CD4-positive, alpha-beta T cell treated with Interleukin-6 for 4 hours (primary cell): Measurements from ENCODE around the gene FUBP1.
"Not testable (repeated sequence)": the region's sequence is repeated elsewhere in the genome, so short reads cannot be mapped to it uniquely, and the experiment has no call there.

ENCODE experiments used
- DNase-seq: peaks from one replicate; pipeline ENCODE4 v3.0.0-alpha.2; 2020; ENCODE audit warnings: mixed read lengths

Gene FUBP1

DNA sequence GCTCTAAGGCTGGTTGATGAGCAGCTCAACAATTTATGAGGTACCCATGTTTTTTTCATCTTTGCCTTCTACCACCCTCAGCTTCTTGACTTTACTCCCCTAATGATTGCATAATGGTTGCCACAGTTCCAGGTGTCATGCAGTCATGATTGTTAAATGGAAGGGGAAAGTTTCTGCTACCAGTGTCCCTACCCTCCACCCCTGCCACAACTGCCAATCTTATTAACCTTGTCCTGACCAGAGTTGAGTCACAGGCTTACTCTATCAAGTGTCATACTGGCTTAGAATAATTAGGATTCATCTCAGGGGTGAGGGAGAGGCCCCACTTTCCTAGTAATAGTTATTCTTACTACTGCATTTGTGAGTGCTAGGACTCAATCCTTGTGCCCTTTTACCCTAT lies 7.9 kb upstream of the FUBP1 start:
- DNase-seq = no peak

DNA sequence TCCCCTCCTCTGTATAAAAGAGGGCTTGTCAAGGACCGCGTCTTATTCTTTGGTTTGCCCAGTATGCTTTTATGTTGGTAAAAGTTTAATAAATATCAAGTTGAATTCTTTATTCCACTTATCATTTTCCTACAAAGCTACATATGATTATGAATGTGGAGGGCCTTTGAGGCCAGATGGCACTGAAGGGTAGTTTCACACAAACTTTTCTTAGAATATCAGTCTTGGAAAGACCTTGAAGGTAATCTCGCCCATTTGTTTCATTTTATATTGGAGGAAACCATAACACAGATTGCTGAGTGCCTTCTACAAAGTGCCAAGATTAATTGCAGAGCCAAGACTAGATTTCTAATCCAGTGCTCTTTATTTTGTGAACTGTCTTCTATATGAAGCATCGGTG lies 5.8 kb upstream of the FUBP1 start:
- no peak for DNase-seq

DNA sequence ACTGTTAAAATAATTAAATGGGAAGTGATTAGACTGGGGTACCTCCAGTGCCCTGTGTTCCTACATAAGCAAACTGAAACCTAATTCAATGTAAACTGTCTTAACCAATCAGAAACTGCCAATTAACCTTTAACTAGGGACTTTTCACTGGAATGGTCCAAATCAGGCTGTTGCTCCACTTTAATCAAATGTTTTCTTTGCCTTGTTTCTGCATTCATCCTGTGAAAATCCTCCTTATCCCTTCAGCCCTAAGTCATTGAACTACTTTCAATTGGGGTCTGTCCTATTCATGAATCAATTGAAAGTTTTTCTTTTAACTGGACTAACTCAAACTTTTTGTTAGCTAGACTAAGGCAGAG lies 5.1 kb upstream of the FUBP1 start:
- no peak for DNase-seq

DNA sequence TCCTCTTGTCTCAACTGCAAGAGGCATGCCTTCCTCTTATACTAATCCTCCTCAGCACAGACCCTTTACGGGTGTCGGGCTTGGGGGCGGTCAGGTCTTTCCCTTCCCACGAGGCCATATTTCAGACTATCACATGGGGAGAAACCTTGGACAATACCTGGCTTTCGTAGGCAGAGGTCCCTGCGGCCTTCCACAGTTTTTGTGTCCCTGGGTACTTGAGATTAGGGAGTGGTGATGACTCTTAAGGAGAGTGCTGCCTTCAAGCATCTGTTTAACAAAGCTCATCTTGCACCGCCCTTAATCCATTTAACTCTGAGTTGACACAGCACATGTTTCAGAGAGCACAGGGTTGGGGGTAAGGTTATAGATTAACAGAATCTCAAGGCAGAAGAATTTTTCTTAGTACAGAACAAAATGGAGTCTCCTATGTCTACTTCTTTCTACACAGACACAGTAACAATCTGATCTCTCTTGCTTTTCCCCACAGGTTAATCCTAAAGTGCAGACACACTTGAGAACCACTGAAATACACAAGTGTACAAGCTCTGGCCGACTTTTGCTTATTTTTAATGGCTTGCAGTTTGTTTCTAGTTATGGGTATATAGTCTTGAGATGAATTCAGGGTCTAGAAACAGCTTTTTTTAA lies 4.6 kb upstream of the FUBP1 start:
- DNase-seq = not testable (repeated sequence)

DNA sequence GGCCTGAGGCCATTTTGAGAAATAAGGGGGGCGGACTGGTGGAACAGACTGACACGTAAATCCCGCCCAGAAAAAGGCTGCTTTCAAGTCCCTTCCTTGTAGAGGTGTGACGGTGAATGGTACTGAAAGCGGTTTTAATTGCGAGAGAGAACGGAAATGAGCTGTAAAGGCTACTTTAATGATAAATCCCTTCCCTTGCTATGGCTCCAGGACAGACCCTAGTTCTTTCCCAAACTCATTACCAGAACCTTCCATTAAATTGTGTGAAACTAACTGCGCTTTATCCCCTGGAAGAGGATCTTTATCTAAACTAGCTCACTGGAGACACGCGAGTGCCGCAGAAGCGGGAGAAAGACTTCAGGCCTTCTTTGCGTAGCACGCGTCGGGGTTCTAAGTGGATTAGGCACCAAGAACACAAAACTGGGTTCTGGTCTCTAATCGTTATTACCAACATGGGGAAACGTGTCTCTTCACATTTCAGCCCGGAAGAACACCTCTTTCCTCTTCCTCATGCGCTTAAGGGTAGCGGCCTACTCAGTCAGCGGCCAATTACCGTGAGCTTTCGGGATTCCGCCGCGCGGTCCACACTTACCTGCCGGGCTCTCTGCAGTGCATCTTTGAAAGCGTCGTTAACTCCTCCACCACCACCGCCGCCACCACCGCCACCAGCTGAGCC lies 441 bp downstream of the FUBP1 start:
- peak; percentile 76 for DNase-seq

DNA sequence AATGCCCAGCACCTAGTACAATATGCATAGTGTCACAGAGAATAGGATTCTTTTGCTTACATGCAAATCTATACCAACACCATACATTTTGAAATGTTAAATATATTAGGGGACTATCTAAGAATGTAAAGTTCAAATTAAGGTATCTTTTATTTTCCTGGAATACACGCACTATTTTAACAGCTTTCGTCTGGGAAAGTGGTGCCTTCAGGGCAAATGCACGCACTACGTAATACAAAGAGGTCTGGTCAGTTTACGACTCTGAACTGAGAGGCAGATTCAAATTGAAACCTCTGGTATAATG lies 931 bp downstream of the FUBP1 start:
- no peak for DNase-seq

DNA sequence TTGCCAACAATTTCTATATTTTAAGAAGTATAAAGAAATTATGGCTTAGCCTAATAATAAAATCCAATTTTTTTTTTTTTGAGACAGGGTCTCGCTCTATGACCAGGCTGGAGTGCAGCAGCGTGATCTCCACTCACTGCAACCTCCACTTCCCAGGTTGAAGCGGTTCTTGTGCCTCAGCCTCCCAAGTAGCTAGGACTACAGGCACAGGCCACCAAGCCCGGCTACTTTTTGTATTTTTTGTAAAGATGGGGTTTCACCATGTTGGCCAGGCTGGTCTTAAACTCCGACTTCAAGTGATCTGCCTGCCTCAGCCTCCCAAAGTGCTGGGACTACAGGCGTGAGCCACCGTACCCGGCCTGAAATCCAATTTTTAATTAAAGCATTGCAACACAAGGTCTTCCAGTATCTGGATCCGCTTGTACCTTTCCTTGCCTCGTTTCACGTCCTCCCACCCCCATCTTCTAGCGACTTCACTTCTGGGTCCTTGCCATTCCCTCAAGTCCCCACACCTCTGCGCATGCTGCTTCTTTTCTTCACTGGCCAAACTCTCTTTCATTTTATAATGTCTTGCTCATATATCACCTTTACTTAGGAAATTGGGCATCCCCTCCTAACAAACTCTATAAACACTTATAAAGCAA lies 2.3 kb downstream of the FUBP1 start:
- DNase-seq = no peak

DNA sequence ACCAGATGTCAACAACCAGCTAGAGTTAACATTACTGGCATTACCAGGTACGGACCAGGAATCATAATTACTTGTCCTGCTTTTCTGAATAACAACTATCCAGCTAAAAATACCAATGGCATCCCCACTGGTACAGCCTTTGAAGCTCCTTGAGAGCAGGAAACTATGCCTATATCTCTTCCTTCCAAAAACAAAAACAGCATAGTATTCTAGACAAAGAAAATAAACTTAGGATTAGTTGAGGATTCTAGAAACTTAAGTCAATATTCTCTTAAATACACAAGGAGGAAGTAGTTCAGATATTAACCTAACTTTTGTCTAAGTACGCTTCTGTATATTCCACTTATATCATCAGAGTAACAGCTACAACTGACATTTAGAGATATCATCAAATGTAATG lies 3.0 kb downstream of the FUBP1 start:
- DNase-seq = no peak

DNA sequence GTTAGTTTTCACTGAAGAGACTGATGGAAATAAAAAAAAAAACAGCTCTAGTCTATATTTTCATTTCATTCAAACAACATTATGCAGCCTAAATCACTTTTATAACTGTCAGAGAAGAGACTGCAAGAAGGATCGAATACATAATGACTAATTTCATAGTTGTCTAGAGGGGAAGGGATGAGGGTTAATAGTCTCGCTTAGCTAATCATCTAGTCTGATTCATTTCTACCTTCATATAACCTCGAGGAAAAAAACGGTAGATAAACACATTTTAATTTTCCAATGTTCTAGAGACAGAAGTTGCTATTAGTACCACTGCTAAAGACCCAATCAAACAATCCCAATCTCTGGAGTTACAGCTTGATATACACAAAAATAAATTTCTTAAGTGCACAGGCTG lies 3.5 kb downstream of the FUBP1 start:
- no peak for DNase-seq

DNA sequence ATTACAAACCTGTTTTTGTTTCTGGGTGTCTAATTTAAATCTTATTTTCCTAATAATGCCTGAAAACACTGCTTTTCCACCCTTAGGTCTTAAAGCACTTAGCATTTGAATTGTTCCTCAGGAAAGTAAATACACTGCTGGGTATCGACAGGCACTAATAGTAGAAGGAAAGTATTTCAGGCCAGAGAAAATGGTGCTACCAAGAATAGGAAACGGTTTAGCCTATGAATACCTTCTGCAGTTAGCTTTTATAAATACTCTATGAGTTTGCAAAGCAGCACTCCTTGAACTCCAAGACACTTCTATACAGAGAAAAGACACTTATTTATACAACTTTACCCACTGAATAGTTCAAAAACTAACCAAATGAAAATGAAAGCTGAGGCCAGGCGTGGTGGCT lies 6.8 kb downstream of the FUBP1 start:
- DNase-seq = no peak

DNA sequence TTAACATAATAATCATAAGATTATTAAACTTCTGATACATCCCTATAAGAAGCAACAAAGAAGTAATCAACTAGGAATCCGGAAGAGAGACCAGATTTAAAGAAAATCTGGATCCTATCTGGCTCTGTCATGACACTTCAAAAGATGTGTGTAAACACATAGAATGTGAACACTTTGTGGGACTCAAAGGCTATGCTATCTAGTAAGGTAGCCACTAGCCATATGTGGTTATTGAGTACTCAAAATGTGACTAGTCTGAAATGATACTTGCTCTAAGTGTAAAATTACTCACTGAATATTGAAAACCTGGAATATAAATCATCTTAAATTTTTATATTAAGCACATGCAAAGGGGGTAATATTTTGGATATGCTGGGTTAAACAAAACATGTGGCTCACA lies 8.7 kb downstream of the FUBP1 start:
- DNase-seq = no peak

DNA sequence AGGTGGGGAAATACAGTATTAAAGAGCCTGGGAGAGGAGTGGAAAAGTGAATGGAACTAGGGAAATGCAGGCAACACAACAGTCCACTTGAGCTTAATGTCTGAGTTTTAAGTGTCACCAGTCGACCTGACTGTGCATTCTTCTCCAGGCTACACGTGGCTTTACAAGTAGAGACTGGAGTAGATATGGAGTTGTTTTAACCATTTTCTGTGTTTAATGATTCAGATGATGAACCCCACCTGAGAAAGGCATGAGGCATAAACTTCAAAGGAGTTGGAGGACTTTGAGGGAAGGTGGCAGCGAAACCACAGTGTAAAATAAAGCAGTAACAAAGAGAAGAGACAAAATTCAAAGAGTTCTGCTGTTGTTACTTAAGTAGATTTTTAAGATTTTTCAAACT lies 12.6 kb downstream of the FUBP1 start:
- DNase-seq = no peak

DNA sequence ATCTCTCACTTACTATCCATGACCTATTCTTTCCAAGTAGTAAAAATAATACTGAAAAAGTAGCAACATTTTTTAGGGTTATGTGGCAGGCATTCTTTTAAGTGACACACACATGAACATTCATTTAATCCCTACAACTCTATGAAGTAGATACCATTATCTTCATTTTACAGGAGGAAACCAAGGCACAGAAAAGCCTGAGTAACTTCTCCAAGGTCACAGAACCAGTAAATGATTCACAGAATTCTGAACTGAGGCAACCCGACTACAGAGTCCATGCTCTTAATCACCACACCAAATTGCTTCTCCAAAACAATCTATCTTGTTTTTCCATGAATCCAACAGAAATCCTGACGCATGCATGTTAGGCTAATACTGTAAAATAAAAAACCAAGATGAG lies 17.5 kb downstream of the FUBP1 start:
- no peak for DNase-seq

DNA sequence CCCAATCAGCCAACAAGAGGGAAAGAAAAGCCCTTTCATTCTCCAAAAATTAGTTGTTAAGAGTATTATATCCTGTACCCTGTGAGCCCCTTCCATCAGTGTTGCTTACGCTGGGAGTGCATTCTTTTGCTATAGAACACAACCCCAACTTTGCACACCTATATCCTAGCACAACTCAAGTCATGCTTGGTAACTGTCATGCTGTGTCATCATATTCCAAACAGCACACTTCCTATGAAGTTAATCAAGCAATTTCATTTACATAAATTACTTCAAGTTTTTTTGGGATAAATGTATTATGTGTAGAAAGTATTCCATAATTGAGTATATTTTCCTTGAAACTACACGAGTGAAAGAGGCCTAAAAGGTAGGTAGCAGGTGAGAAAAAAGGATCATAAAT lies 20.0 kb downstream of the FUBP1 start:
- no peak for DNase-seq

DNA sequence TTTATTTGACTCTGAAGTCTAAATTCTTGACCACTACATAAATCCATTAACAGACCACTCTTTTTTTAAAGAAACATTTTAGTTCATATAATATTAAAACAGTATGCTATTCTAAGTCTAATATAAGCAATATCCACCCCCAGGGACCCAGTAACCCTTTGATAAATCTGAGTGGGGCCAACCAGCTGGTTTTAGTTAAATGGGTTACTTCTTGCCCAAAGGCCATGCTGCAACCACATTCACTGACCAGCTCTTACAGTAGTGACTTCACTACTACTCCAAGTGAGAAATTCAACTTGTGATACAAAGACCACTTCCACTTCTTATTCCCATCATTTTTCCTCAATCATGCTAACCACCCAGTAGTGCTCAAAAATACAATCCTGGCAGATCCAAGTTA lies 20.5 kb downstream of the FUBP1 start:
- no peak for DNase-seq

DNA sequence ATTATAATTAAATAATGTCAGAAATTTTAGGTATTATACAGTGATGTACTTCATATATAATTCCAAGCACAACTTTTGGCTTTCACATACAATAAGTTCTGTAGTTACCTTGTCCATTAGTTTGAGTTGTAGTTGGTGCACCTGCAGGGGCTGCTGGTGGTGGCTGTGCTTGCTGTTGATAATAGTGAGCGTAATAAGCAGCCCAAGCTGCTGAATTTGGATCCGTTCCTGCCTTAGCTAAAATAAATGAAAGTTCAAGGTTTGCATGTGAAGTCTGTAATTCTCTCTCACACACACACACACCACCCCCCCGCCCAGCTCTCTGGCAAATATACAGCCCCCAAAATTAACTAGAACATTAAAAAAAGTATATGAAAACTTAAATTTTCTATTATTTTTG lies 22.4 kb downstream of the FUBP1 start:
- DNase-seq = no peak

DNA sequence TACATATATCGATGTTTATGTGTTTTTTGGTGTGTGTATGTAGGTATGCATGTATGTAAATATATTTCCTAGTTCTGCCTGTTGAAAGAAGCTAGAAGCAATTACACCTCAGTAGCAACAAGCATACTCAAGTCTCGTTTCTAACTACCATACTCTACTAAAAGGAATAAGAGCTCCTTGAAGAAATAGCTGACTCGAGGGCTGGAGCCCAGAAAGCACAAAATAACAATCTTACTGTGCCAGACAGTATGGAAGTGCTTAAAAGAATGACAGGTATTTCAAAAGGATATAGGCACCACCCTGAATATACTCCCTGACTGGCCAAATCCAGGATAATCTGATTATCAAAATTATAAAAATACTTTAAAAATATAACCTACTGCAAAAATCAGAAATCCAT lies 23.2 kb downstream of the FUBP1 start:
- DNase-seq = no peak

DNA sequence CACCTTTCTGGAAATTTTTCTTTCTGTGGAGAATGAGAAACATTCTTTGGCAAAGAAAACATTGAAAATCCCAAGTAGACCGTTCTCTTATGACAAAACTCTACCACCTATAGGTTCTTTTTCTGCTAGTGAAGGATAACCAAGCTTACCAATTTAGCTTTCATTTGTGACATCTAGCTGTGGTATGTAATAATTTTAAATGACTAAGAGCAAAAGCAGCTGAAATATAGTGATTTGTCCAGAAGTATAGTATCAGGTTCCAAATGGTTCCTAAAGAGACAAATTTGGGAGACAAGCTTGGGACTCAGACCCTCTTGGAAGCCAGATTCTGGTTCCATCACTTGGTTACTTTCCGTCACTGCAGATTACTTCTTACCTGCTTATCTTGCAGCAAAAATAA lies 24.4 kb downstream of the FUBP1 start:
- DNase-seq = no peak

DNA sequence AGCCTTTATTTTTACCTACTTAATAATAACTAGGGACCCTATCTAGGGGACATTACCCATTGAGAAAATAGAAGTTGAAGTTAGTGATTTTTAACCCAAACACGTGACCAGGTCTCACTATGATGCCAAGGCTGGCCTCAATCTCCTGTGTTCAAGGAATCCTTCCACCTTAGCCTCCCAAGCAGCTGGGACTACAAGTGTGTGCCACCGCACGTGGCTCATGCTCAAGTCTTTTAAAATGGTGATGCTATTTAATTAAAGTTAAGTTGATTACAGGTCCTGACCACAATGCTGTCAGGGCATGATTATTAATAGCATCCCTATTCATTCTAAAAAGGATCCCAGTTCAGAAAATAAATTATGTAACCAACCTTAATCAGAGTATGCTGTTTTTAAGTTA lies 25.0 kb downstream of the FUBP1 start:
- DNase-seq = no peak

DNA sequence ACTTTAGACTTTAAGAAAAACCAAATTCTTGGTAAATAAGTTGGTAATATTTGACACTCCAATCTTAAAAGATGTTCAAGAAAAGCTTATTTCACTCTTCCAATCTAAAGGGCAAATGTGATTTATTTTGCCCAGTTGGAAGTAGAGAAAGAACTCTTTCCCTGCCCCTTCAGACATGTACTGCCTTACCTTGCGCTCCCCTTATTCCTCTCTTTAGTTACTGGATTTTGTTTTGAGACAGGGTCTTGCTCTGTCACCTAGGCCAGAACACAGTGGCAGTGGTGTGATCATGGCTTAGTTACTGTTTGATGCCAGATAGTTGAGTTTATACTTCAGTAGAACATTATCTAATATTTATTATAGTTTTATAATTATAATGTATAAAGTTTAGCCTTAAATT lies 27.5 kb downstream of the FUBP1 start:
- DNase-seq = no peak

DNA sequence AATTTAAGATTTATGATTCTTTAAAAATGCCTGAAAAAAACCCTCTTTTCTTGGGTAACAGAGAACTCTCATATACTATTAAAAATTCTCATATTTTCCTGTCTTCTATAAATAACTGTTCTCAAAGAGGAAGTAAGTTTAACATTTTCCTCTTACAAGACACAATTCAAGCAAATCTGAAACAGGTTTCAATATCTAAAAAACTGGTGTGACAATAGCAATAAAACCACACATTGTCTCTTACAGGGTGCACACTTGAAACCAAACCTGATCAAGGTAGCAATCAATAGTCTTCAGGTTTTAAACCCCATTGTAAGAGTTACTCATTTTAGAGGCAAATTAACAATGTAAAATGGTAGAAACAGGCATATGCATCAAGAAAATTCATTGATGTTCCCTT lies 28.0 kb downstream of the FUBP1 start:
- DNase-seq = no peak

DNA sequence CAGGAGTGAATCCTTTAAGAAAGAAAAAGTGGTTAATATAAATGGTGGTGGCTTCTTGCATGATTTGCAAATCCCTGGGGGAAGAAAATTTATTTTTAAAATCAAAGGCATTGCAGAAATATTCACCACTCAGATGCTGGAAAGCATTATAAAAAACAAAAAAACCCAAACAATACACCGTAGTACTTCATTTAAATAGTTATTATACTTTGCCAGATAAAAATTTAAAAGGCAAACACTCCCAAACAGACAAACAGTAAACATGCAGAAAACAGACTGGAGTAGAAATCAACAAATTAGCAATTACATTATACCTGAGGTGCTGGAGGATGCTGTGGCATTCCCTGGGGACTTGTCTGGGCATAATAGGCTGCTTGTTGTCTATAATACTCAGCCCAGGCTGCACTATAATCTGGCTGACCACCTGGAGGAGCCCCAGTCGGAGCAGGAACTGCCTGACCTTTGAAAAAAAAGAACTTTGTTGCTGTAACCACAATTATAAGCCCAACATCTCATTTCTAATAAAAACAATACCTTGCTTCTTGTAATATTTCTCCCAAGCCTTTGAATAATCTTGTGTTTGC lies 29.9 kb downstream of the FUBP1 start:
- DNase-seq = no peak

DNA sequence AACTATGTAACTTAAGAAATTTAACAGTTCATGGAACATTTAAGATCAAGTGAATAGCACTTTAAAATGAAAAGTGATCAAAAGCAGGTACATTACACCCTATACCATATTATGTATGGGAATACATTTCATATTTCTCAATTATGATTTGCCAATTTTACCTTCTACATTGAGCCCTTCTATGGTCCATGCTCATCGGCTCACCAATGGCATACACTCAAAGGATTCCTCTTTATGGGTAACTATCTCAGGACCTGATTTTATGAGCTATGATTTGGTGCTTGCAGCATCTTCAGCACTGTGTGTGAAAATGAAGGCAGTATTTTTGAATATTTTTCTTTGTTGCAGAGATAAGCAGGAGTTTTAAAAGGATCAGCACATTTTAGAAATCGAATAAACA lies 33.5 kb downstream of the FUBP1 start:
- DNase-seq = no peak

DNA sequence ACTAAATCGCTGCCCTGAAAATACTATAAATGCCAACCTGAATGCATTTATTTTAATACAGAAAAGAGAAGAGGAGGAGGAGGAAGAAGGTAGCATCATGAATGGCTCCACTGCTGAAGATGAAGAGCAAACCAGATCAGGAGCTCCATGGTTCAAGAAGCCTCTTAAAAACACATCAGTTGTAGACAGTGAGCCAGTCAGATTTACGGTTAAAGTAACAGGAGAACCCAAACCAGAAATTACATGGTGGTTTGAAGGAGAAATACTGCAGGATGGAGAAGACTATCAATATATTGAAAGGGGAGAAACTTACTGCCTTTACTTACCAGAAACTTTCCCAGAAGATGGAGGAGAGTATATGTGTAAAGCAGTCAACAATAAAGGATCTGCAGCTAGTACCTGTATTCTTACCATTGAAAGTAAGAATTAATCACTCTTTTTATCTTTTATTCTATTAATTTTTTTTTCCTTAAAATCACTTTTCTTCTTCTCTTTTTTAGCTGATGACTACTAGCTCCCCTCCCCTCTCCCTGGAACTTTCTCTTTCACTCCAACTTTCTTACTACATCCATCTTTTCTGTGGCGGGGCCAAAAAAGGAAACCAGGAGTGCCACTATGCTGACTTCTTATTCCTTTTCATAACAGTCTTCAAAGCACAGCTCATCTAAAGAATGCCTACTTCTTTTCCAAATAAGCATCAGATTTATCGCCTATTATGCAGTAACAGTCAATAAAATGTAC lies 36.3 kb downstream of the FUBP1 start:
- no peak for DNase-seq
